Osteocyte (in vitro differentiated cells): Measurements from ENCODE around the gene ZNF254. TPM values are rescaled to one million over a fixed set of nuclear protein-coding genes. Genes with fewer than 3 reads are reported as not detected.

ENCODE experiments used
- DNase-seq: peaks from one replicate; pipeline ENCODE4 v3.0.0; 2021; ENCODE audit warnings: mixed read lengths; ENCODE audit not compliant: unreplicated experiment; ENCODE audit errors: extremely low spot score
- H3K27ac Mint-ChIP-seq: one replicate; pipeline ENCODE4 v1.8.0; 2021; ENCODE audit warnings: mild to moderate bottlenecking, mixed read lengths; ENCODE audit not compliant: unreplicated experiment
- H3K27me3 Mint-ChIP-seq: one replicate; pipeline ENCODE4 v1.8.0; 2021; ENCODE audit warnings: mixed read lengths; ENCODE audit not compliant: unreplicated experiment
- H3K36me3 Mint-ChIP-seq: one replicate; pipeline ENCODE4 v1.8.0; 2021; ENCODE audit warnings: mixed read lengths; ENCODE audit not compliant: unreplicated experiment
- H3K4me1 Mint-ChIP-seq: one replicate; pipeline ENCODE4 v1.8.0; 2021; ENCODE audit warnings: mixed read lengths; ENCODE audit not compliant: unreplicated experiment
- H3K4me3 Mint-ChIP-seq: one replicate; pipeline ENCODE4 v1.8.0; 2021; ENCODE audit warnings: mild to moderate bottlenecking, moderate library complexity, mixed read lengths; ENCODE audit not compliant: unreplicated experiment
- H3K9me3 Mint-ChIP-seq: one replicate; pipeline ENCODE4 v1.8.0; 2021; ENCODE audit warnings: mixed read lengths; ENCODE audit not compliant: unreplicated experiment
- total RNA-seq: library from RNA; stranded (reverse); gene quantifications from 2 replicates; pipeline ENCODE4 v1.2.1, GENCODE V29; 2021
- TF ChIP-seq, protein P1 (sequence below): fragments of 200-600 bp; sonication (generic); IDR thresholded peaks from 2 replicates; pipeline ENCODE4 v1.5.0; 2021; ENCODE audit warnings: antibody characterized with exemption, mild to moderate bottlenecking, moderate library complexity

Gene ZNF254
- total RNA-seq, 1 donor from 2014 or later = 18.7 TPM

DNA sequence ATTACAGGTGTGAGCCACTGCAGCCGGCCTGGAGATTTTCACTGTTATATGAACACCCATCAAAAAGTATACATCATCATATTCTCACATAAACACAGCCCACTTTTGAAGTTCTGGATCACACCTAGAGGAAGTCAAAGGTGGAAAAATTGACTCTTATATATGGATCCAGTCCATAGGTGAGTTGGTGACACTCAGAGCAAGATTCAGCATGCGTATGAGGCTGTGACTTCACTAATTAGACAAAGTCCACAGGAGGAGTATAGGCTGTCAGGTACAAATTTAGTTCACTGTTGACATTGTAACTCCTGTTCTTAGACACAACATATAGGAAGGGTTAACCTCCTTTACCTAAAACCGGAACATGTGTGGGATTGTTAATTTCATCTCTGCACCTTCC is 31.4 kb upstream of the ZNF254 start:
- H3K4me3 Mint-ChIP-seq = no peak overlapping the region
- H3K27ac Mint-ChIP-seq = no peak overlapping the region
- TF ChIP-seq, protein P1, sequence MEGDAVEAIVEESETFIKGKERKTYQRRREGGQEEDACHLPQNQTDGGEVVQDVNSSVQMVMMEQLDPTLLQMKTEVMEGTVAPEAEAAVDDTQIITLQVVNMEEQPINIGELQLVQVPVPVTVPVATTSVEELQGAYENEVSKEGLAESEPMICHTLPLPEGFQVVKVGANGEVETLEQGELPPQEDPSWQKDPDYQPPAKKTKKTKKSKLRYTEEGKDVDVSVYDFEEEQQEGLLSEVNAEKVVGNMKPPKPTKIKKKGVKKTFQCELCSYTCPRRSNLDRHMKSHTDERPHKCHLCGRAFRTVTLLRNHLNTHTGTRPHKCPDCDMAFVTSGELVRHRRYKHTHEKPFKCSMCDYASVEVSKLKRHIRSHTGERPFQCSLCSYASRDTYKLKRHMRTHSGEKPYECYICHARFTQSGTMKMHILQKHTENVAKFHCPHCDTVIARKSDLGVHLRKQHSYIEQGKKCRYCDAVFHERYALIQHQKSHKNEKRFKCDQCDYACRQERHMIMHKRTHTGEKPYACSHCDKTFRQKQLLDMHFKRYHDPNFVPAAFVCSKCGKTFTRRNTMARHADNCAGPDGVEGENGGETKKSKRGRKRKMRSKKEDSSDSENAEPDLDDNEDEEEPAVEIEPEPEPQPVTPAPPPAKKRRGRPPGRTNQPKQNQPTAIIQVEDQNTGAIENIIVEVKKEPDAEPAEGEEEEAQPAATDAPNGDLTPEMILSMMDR = no peak
- H3K4me1 Mint-ChIP-seq = no peaks in the 10 kb centered on the region
- peaks cover 64% of the 10 kb centered on the region for H3K36me3 Mint-ChIP-seq
- DNase-seq = no peak
- H3K9me3 Mint-ChIP-seq = no peaks in the 10 kb centered on the region
- no peaks in the 10 kb centered on the region for H3K27me3 Mint-ChIP-seq

DNA sequence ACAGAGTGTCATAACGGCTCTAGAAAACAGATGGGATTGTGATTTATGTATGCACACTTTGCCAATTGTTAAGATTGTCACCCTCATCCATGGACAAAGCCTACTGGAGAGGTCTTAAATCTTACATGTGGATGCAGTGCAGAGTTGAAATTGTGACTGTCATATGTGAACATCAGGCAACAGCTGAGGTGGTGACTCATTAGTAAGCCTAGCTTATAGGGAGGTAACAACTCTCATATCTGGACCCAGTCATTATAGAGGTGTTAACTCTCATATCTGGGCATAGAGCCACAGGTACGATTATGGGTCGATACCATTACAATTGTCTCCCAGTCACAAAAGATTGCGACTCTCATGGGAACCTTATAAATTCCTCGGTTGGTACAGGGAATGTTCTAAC is 29.8 kb upstream of the ZNF254 start:
- Mint-ChIP-seq H3K4me3 (no peak overlapping the region), H3K27ac (no peak overlapping the region), H3K36me3 (peaks cover 62% of the 10 kb centered on the region), H3K27me3 (no peaks in the 10 kb centered on the region), H3K4me1 (no peaks in the 10 kb centered on the region), H3K9me3 (no peaks in the 10 kb centered on the region)
- TF ChIP-seq, protein P1 = no peak
- no peak for DNase-seq

DNA sequence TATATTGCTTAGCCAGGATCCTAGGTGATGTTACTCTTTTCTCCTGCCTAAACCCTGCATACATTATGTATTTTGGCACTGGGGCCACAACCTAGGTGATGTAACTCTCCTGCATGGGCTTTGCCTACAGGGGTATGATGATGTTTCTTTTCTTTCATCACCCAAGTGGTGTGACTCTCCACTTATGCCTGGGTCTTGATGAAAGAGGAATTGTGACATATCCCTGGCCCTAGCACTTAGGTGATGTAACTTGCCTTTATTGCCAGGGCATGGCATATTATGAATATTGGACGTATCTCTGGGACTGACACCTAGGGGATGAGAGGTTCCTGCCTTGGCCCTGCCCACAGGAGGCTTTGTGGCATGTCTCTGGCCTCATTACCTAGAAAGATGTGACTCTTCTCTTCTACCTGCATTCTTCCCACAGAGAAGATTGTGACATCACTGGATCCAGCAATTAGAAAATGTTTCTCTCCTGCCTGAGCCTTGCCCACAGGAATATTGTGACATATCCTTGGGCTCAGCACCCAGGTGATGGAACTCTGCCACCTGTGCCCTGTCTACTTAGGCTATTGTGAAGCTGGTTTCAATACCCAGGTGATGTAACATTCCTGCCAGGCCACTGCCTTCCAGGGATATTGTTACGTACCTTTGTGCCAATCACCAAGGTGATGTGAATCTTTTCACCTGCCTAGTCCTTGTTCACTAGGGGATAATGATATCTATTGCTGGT is 27.3 kb upstream of the ZNF254 start:
- DNase-seq = no peak
- Mint-ChIP-seq H3K27me3 (no peaks in the 10 kb centered on the region), H3K36me3 (peaks cover 49% of the 10 kb centered on the region), H3K9me3 (no peaks in the 10 kb centered on the region), H3K4me1 (no peaks in the 10 kb centered on the region), H3K27ac (no peak overlapping the region), H3K4me3 (no peak overlapping the region)
- TF ChIP-seq, protein P1 = no peak

DNA sequence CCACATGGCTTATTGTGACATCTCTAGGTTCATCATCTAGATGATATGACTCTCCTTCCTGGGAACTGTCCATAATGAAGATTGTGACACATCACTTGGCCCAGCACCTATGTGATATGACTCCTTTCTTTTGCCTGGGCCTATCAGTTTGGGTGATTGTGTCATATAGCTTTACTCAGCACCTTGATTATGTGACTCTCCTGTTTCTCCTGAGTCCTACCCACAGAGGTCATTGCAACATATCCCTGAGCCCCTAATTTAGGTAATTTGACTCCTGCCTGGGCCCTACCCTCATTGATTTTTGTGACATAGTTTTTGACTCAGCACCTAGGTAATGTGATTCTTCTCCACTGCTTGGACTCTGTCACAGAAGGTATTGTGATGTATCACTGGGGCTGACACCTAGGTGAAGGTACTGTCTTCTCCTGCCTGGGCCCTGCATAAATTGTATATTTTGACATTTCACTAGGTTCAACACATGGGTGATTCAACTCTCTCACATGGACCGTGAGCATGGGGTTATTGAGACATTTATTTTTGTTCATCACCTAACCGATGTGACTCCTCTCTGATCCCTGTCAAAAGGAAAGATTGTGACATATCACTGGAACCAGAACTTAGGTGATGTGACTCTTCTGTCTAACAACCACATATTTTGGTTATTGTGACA is 26.2 kb upstream of the ZNF254 start:
- Mint-ChIP-seq H3K36me3 (peaks cover 45% of the 10 kb centered on the region), H3K4me3 (no peak overlapping the region), H3K4me1 (no peaks in the 10 kb centered on the region), H3K27ac (no peak overlapping the region), H3K27me3 (no peaks in the 10 kb centered on the region), H3K9me3 (no peaks in the 10 kb centered on the region)
- DNase-seq = no peak
- TF ChIP-seq, protein P1 = no peak

DNA sequence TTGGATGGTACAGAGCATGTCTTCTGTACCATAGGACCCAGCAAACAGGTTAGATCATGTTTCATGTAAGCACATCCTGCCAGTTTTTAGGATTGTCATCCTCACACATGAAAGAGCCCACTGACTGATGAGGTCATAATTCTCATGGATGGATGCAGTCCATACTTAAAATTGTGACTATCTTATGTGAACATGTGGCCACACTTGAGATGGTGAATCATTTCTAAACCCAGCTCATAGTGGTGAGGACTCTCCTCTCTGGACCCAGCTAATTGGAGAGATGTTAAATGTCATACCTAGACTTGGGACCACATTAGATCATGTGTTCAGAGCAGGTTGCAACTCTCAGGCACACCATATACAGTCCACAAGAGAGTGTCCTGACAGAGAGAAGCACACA is 24.8 kb upstream of the ZNF254 start:
- Mint-ChIP-seq H3K4me1 (no peaks in the 10 kb centered on the region), H3K36me3 (peaks cover 39% of the 10 kb centered on the region), H3K27me3 (no peaks in the 10 kb centered on the region), H3K9me3 (no peaks in the 10 kb centered on the region), H3K27ac (no peak overlapping the region), H3K4me3 (no peak overlapping the region)
- TF ChIP-seq, protein P1 = no peak
- DNase-seq = no peak
